GM12873 (cell line): ENCODE data around the gene DSPP.

Source experiments
- TF ChIP-seq, protein P1 (sequence below): IDR thresholded peaks from 2 replicates; pipeline ENCODE4 v1.5.1; 2012; ENCODE audit warnings: low read depth, mild to moderate bottlenecking, moderate library complexity, low read length, control low read depth; ENCODE audit not compliant: insufficient read depth; ENCODE audit errors: missing control alignments

Gene DSPP

DNA sequence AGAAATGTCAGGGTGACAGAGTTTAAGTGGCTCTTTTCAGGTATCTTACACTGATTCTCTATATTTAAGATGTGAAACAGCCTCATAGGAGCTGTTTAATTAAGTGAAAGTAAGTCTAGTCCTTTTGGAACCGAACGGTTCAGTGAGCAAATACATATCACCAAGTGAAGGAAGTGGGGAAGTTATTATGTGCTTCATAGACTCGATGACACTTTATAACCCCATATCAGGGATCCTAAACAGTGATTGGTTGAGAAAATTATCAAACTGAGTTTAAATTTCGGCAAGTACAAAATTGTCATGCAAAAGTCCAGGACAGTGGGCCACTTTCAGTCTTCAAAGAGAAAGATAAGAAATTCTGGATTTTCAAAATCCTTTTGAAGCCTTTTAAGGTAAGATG lies at the start of gene DSPP:
Gene DSPP (plus strand): TSS at position 301 of the 400 bp plus-strand sequence. CDS start 2,380 bp downstream, outside the sequence.
- TF ChIP-seq, protein P1, sequence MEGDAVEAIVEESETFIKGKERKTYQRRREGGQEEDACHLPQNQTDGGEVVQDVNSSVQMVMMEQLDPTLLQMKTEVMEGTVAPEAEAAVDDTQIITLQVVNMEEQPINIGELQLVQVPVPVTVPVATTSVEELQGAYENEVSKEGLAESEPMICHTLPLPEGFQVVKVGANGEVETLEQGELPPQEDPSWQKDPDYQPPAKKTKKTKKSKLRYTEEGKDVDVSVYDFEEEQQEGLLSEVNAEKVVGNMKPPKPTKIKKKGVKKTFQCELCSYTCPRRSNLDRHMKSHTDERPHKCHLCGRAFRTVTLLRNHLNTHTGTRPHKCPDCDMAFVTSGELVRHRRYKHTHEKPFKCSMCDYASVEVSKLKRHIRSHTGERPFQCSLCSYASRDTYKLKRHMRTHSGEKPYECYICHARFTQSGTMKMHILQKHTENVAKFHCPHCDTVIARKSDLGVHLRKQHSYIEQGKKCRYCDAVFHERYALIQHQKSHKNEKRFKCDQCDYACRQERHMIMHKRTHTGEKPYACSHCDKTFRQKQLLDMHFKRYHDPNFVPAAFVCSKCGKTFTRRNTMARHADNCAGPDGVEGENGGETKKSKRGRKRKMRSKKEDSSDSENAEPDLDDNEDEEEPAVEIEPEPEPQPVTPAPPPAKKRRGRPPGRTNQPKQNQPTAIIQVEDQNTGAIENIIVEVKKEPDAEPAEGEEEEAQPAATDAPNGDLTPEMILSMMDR, result no peak

DNA sequence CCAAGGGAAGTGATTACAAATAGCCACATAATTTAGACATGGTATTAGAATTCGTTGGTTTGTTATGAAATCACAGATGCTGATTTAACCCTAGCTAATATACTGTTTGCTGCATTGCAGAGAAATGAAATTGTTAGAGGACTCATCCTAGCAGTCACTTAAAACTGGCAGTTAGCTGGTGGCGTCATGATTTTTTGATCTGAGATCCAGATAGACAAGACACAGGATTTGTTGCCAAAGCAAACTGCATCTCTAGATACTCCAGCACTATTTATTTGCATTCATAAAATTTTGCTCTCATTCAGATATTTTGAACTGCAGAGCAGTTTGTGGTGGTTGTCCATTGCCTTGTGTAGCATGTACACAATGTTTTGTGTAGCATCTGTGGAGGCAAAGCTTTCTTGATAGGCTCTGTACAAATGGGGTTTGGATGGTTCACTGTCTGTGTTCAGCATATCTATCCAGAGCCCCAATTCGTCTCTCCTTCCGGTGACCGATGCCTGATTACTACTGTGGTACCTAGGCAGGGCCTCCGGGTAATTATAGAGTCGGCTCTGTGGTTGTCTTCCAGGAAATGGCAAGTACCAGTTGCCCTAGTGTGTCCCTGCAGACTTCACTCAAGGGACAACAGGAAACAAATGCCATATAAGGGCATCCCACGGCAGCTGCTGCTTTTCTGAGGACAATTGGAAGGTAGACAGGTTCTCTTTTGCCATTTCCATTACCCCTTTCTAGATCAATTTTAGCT lies 49.1 kb upstream of the DSPP start:
- TF ChIP-seq, protein P1, result no peak

GRCh38 chr4:87560802-87561201 lies 47.5 kb upstream of the DSPP start:
- TF ChIP-seq, protein P1, result no peak

DNA sequence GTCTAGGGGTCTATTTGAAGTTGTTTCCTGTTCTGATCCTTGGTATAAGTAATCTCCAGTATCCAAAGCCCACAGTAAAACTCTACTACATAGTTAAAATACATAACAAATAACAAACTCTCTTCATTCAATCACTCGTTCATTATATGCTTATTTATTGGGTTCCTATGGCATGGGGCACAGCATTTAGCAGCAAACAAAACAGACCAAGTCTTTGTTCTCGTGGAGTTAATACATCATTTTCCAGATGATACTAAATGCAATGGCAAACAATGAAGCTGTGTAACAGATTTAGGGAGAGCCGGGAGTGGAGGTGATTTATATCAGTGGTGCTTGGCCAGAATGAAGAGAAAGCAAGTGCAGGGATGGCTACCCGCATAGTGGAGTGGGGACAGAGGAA lies 42.6 kb upstream of the DSPP start:
- TF ChIP-seq, protein P1, result no peak

GRCh38 chr4:87566276-87566675 lies 42.1 kb upstream of the DSPP start:
- TF ChIP-seq, protein P1, result no peak

GRCh38 chr4:87567191-87567590 lies 41.1 kb upstream of the DSPP start:
- TF ChIP-seq, protein P1, result no peak

GRCh38 chr4:87570290-87570805 lies 38.0 kb upstream of the DSPP start:
- TF ChIP-seq, protein P1, result no peak
